T-cell (primary cell): ENCODE data around the gene DGCR6. TPM values are rescaled to one million over a fixed set of nuclear protein-coding genes. Genes with fewer than 3 reads are reported as not detected.
"Not testable (repeated sequence)": the region's sequence is repeated elsewhere in the genome, so short reads cannot be mapped to it uniquely, and the experiment has no call there.

Source experiments
- ATAC-seq, 4 experiments: fragments of 200-7000 bp in 3 of 4; fragments of 150-1000 bp in 1 of 4; cut with Tn5 transposase; replicated peaks in 1 of 4; 1 replicate in 3 of 4; 2 replicates in 1 of 4; pipeline ENCODE4 v1.10.0; 2021; ENCODE audit warnings: moderate library complexity in 3 of 4, mild to moderate bottlenecking in 2 of 4, moderate number of reproducible peaks in 1 of 4
- CTCF ChIA-PET, 2 donors: fragments of 300-600 bp; sonication (Branson Sonifier 250); formaldehyde crosslinking; loops; one replicate each; lab custom pipeline; 2022; ENCODE audit warnings: antibody characterized with exemption in 2 of 2; lab: Charles Lee
- POLR2A ChIA-PET, 2 donors: fragments of 300-600 bp; sonication (Branson Sonifier 250); formaldehyde crosslinking; loops; one replicate each; lab custom pipeline; 2022; ENCODE audit warnings: antibody characterized with exemption in 2 of 2; lab: Charles Lee
- DNase-seq, 35 experiments: peaks; one replicate each; pipeline versions ENCODE4 v3.0.0 to v3.0.0-alpha.2; 2013 to 2023
- H3K27ac ChIP-seq: one replicate; pipeline ENCODE4 v1.5.1; 2013; ENCODE audit warnings: low read length
- H3K27me3 ChIP-seq, 2 experiments: replicated peaks in 1 of 2; 1 replicate in 1 of 2; 2 replicates in 1 of 2; pipeline versions ENCODE4 v1.6.1 to v1.7.0; 2013; ENCODE audit warnings: low read length in 1 of 2, mixed read lengths in 1 of 2; ENCODE audit not compliant: control insufficient read depth in 2 of 2, insufficient read depth in 2 of 2; ENCODE audit errors: extremely low read depth in 1 of 2
- H3K36me3 ChIP-seq, 2 donors: 1 replicate in 1 of 2; 2 replicates in 1 of 2; pipeline versions ENCODE4 v1.6.1 to v1.7.0; 2013; ENCODE audit warnings: low read length in 1 of 2; ENCODE audit not compliant: control insufficient read depth in 2 of 2, insufficient read depth in 1 of 2; ENCODE audit errors: extremely low read depth in 1 of 2
- H3K4me1 ChIP-seq, 2 experiments: 1 replicate in 1 of 2; 2 replicates in 1 of 2; pipeline versions ENCODE4 v1.6.1 to v1.7.0; 2013; ENCODE audit warnings: low read length in 2 of 2, mixed read lengths in 1 of 2; ENCODE audit not compliant: insufficient read depth in 2 of 2, control insufficient read depth in 1 of 2; ENCODE audit errors: extremely low read depth in 1 of 2
- H3K4me3 ChIP-seq, 2 donors: 1 replicate in 1 of 2; 2 replicates in 1 of 2; pipeline versions ENCODE4 v1.5.1 to v1.7.0; 2013; ENCODE audit warnings: mild to moderate bottlenecking in 2 of 2, low read length in 1 of 2, moderate library complexity in 1 of 2; ENCODE audit not compliant: control insufficient read depth in 1 of 2; ENCODE audit errors: extremely low read depth in 1 of 2
- H3K9me3 ChIP-seq: 2 replicates; pipeline ENCODE4 v1.7.0; 2013
- H3K27ac Mint-ChIP-seq, 2 donors: one replicate each; pipeline ENCODE4 v1.8.0; 2020 to 2021; ENCODE audit warnings: mild to moderate bottlenecking in 2 of 2, mixed read lengths in 2 of 2
- H3K27me3 Mint-ChIP-seq, 2 donors: one replicate each; pipeline ENCODE4 v1.8.0; 2021 to 2022; ENCODE audit warnings: mixed read lengths in 2 of 2
- H3K36me3 Mint-ChIP-seq: one replicate; pipeline ENCODE4 v1.8.0; 2021; ENCODE audit warnings: mixed read lengths
- H3K4me1 Mint-ChIP-seq, 3 donors: one replicate each; pipeline ENCODE4 v1.8.0; 2020 to 2022; ENCODE audit warnings: mixed read lengths in 3 of 3, mild to moderate bottlenecking in 1 of 3
- H3K4me3 Mint-ChIP-seq, 3 donors: one replicate each; pipeline ENCODE4 v1.8.0; 2020 to 2022; ENCODE audit warnings: mild to moderate bottlenecking in 3 of 3, mixed read lengths in 3 of 3, moderate library complexity in 3 of 3
- H3K9me3 Mint-ChIP-seq, 3 donors: one replicate each; pipeline ENCODE4 v1.8.0; 2020 to 2022; ENCODE audit warnings: mixed read lengths in 3 of 3
- WGBS: methylation state at CpG from one replicate; pipeline ENCODE4 v1.1.5; 2013; ENCODE audit warnings: missing lambda C conversion rate; ENCODE audit not compliant: insufficient coverage; 5-methylcytosine and 5-hydroxymethylcytosine counted together
- total RNA-seq, 35 experiments: library from RNA in 6 of 35; stranded (reverse) in 6 of 35; fragments of 120-200 nt in 1 of 35; gene quantifications; one replicate each; pipeline versions ENCODE4 v1.2.1 to v1.2.4 and lab custom pipeline; 2013 to 2026

DGCR6 gene
- total RNA-seq, 5 donors from 2014 or later (not counting 1 experiment from before 2014, with no cell fraction given) = 5.0 to 16.8 (median 6.5) TPM

DNA sequence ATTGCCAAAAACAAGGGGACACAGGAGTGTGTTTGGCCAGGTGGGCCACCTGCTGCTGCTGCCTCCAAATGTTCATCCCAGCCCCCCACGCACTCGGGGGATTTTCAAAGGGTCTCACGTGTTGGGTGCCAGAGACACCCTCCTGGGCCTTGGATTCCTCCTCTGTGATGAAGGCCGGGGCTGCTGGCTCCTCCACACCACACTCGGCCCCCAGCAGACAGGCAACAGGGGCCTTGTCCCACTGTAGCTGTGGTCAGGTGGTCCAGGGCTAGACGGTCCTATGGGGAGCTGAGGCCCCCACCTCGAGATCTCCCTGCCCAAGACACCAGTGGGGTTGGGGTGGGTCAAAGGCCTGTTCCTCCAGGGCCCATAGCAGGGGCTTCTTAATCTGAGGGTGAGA, 55.1 kb downstream of the DGCR6 start:
- H3K4me1 Mint-ChIP-seq, H3K27me3 Mint-ChIP-seq, H3K36me3 Mint-ChIP-seq, H3K4me3 ChIP-seq, POLR2A ChIA-PET, H3K27me3 ChIP-seq, H3K27ac ChIP-seq, H3K9me3 ChIP-seq, H3K9me3 Mint-ChIP-seq, ATAC-seq, CTCF ChIA-PET, H3K36me3 ChIP-seq, H3K4me1 ChIP-seq, H3K4me3 Mint-ChIP-seq, H3K27ac Mint-ChIP-seq: not testable (repeated sequence)
- DNase-seq = peak in 1 of 35 experiments; percentile 8
- WGBS = 83% methylated on average over 4 of the region's 7 CpGs

Other genes with a start within 250 kb of the DGCR6 start
- gene PRODH, start 30.0 kb downstream of the DGCR6 start, total RNA-seq = under 1 TPM in 4 of 5 donors, not detected in 1; 0.13 to 0.91 (median 0.52) TPM
- 10 to 100 TPM; 50.9 to 79.2 (median 71.5) TPM for gene DGCR2, start 216.1 kb downstream of the DGCR6 start, total RNA-seq
- gene TSSK2, start 225.0 kb downstream of the DGCR6 start, total RNA-seq = under 1 TPM in 1 of 5 donors, not detected in 4; 0.37 TPM
- gene ESS2, start 238.3 kb downstream of the DGCR6 start, total RNA-seq = 10 to 100 TPM; 20.9 to 40.4 (median 22.9) TPM
- not detected for gene GSC2, start 244.0 kb downstream of the DGCR6 start, total RNA-seq